OCI-LY1 (cell line): ENCODE data around the gene FNTB.

Source experiments
- H2AFZ ChIP-seq: fragments of 200-600 bp; sonication (generic), shearing (Covaris generic); 2 replicates; pipeline ENCODE4 v1.6.0; 2014; ENCODE audit warnings: antibody characterized with exemption, mild to moderate bottlenecking, low read length
- H3F3A ChIP-seq: fragments of 200-600 bp; sonication (generic), shearing (Covaris generic); 2 replicates; pipeline ENCODE4 v1.6.0; 2014; ENCODE audit warnings: mild to moderate bottlenecking, antibody characterized with exemption, low read length, moderate library complexity; ENCODE audit not compliant: insufficient read depth
- H3K27ac ChIP-seq: fragments of 200-600 bp; sonication (generic); 2 replicates; pipeline ENCODE4 v1.5.1; 2014; ENCODE audit warnings: low read length, mixed run types, mild to moderate bottlenecking, low read depth; ENCODE audit not compliant: poor library complexity, severe bottlenecking
- H3K27me3 ChIP-seq: fragments of 200-600 bp; sonication (generic); 2 replicates; pipeline ENCODE4 v1.6.0; 2014; ENCODE audit warnings: antibody characterized with exemption, mild to moderate bottlenecking, low read length, moderate library complexity; ENCODE audit not compliant: insufficient read depth
- H3K36me3 ChIP-seq: fragments of 200-600 bp; sonication (generic); 2 replicates; pipeline ENCODE4 v1.6.1; 2014; ENCODE audit warnings: mild to moderate bottlenecking, antibody characterized with exemption, low read length, moderate library complexity, mixed read lengths; ENCODE audit not compliant: insufficient read depth
- H3K4me1 ChIP-seq: fragments of 200-600 bp; sonication (generic); 2 replicates; pipeline ENCODE4 v1.5.1; 2014; ENCODE audit warnings: mild to moderate bottlenecking, low read length, moderate library complexity; ENCODE audit not compliant: insufficient read depth, severe bottlenecking
- H3K4me2 ChIP-seq: fragments of 200-600 bp; sonication (generic), shearing (Covaris generic); 2 replicates; pipeline ENCODE4 v1.6.1; 2014; ENCODE audit warnings: low read length
- H3K4me3 ChIP-seq: fragments of 200-600 bp; sonication (generic); 2 replicates; pipeline ENCODE4 v1.5.1; 2014; ENCODE audit warnings: low read length, low read depth, mild to moderate bottlenecking, mixed read lengths; ENCODE audit not compliant: poor library complexity, severe bottlenecking
- H3K79me2 ChIP-seq: fragments of 200-600 bp; shearing (Covaris generic); 2 replicates; pipeline ENCODE4 v1.6.1; 2016; ENCODE audit warnings: mixed run types, low read length, mixed read lengths; ENCODE audit not compliant: insufficient read depth
- H3K9ac ChIP-seq: fragments of 200-600 bp; sonication (generic), shearing (Covaris generic); 2 replicates; pipeline ENCODE4 v1.6.1; 2014; ENCODE audit warnings: mild to moderate bottlenecking, low read length, mixed read lengths
- H3K9me2 ChIP-seq: fragments of 200-600 bp; sonication (generic), shearing (Covaris generic); 2 replicates; pipeline ENCODE4 v1.6.1; 2014; ENCODE audit warnings: low read depth, mild to moderate bottlenecking, low read length, mixed read lengths
- H3K9me3 ChIP-seq: fragments of 200-600 bp; shearing (Covaris generic); 2 replicates; pipeline ENCODE4 v1.6.1; 2014; ENCODE audit warnings: low read length, mixed read lengths
- H4K20me1 ChIP-seq: fragments of 200-600 bp; sonication (generic), shearing (Covaris generic); 2 replicates; pipeline ENCODE4 v1.6.0; 2016; ENCODE audit warnings: mild to moderate bottlenecking, low read length; ENCODE audit not compliant: insufficient read depth
- EZH2 ChIP-seq: fragments of 200-600 bp; sonication (generic), shearing (Covaris generic); IDR thresholded peaks from 2 replicates; pipeline ENCODE4 v1.8.0; 2017; ENCODE audit warnings: borderline replicate concordance, mixed run types, mild to moderate bottlenecking, antibody characterized with exemption, low read length, moderate library complexity, mixed read lengths
- TF ChIP-seq, protein P1 (sequence below): fragments of 200-600 bp; sonication (generic), shearing (Covaris generic); IDR thresholded peaks from 2 replicates; pipeline ENCODE4 v1.5.1; 2017; ENCODE audit warnings: mild to moderate bottlenecking, antibody characterized with exemption, low read length, moderate library complexity, mixed read lengths

The FNTB gene

DNA sequence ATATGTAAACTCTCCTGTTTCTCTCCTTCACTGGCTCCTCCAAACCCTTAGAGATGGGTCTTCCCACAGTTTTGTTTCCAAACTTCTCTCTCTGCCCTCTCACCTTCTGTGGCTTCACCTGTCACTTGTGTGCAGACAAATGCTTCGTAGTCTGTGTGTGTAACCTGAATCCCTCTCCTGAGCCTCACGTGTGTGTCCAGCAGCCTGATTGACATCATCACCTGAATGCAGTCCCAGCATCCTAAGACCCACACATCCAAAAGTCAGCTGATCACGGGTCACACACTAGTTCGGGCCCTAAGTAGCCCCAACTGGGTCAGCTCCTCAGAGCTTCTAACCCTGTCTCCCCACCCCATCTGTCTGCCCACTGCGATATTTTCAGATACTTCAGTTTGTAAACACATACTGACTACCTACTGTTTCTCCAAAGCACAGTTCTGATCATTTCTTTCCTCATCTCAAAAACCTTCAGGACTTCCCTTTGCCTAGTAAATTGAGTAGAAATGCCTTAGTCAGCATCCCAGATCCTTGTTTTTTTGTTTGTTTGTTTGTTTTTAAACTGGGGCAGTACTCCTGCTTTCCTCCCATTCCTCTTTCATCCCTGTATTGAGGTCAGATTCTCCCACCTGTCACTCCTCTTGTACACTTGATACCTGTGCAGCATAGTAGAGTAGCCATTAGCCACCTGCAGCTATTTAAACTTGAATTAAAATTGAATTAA, 23.7 kb downstream of the FNTB start:
- no peak for TF ChIP-seq EZH2
- Histone ChIP-seq H3K4me1 (peaks cover 18% of the 10 kb centered on the region), H3K27ac (no peak overlapping the region), H3K79me2 (no peaks in the 10 kb centered on the region), H3K36me3 (peaks cover 5% of the 10 kb centered on the region; the same call in 1 of the 2 replicates), H3K4me2 (no peak overlapping the region), H3K9ac (no peak overlapping the region), H3K27me3 (no peaks in the 10 kb centered on the region), H3K9me3 (no peaks in the 10 kb centered on the region), H3K4me3 (no peak overlapping the region), H4K20me1 (no peaks in the 10 kb centered on the region), H3F3A (no peaks in the 10 kb centered on the region), H3K9me2 (no peaks in the 10 kb centered on the region), H2AFZ (no peak overlapping the region)

- no peaks in the 10 kb centered on the region for H3F3A ChIP-seq
- no peaks in the 10 kb centered on the region for H4K20me1 ChIP-seq
- H3K36me3 ChIP-seq = peaks cover 11% of the 10 kb centered on the region; the same call in 1 of the 2 replicates
- H3K9me2 ChIP-seq = no peaks in the 10 kb centered on the region
- no peak overlapping the region for H3K9ac ChIP-seq
- TF ChIP-seq, protein P1, sequence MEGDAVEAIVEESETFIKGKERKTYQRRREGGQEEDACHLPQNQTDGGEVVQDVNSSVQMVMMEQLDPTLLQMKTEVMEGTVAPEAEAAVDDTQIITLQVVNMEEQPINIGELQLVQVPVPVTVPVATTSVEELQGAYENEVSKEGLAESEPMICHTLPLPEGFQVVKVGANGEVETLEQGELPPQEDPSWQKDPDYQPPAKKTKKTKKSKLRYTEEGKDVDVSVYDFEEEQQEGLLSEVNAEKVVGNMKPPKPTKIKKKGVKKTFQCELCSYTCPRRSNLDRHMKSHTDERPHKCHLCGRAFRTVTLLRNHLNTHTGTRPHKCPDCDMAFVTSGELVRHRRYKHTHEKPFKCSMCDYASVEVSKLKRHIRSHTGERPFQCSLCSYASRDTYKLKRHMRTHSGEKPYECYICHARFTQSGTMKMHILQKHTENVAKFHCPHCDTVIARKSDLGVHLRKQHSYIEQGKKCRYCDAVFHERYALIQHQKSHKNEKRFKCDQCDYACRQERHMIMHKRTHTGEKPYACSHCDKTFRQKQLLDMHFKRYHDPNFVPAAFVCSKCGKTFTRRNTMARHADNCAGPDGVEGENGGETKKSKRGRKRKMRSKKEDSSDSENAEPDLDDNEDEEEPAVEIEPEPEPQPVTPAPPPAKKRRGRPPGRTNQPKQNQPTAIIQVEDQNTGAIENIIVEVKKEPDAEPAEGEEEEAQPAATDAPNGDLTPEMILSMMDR = no peak
- TF ChIP-seq EZH2 = no peak
- no peak overlapping the region for H3K4me2 ChIP-seq
- no peaks in the 10 kb centered on the region for H3K27me3 ChIP-seq
- H3K4me1 ChIP-seq = peaks cover 18% of the 10 kb centered on the region
- H3K27ac ChIP-seq = no peak overlapping the region
- no peaks in the 10 kb centered on the region for H3K9me3 ChIP-seq
- no peak overlapping the region for H3K4me3 ChIP-seq
- no peak overlapping the region for H2AFZ ChIP-seq
- no peaks in the 10 kb centered on the region for H3K79me2 ChIP-seq
Measured at GRCh38 chr14:65011538-65011937, 24.8 kb downstream of the FNTB start.

DNA sequence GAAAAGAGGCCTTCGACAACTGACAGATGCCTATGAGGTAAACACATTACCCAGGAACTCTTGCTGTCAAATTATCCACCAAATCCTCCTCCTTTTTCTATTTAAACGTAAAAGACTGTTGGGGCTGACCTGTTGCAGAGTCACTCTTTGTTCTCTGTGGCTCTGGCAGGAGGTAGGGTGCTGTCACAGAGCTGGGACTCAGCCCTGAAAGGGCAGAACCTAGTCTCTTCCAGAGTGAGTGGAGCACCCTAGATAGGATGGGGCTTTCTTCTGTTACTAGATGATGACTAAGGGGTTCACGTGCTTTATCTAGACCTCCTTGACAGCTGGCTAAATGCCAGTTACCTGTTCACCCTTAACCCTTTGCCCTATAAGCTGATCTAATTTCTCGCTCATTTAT, 25.7 kb downstream of the FNTB start:
- Histone ChIP-seq H3K4me3 (no peak overlapping the region), H4K20me1 (no peaks in the 10 kb centered on the region), H3F3A (no peaks in the 10 kb centered on the region), H3K79me2 (no peaks in the 10 kb centered on the region), H3K27ac (no peak overlapping the region), H3K9me3 (no peaks in the 10 kb centered on the region), H3K9ac (no peak overlapping the region), H3K4me1 (peaks cover 18% of the 10 kb centered on the region), H3K4me2 (no peak overlapping the region), H2AFZ (no peak overlapping the region), H3K9me2 (no peaks in the 10 kb centered on the region), H3K36me3 (peaks cover 13% of the 10 kb centered on the region; the same call in 1 of the 2 replicates), H3K27me3 (no peaks in the 10 kb centered on the region)
- TF ChIP-seq EZH2 = no peak
- TF ChIP-seq, protein P1 = no peak

- no peaks in the 10 kb centered on the region for H4K20me1 ChIP-seq
- H2AFZ ChIP-seq = no peak overlapping the region
- no peak overlapping the region for H3K4me2 ChIP-seq
- no peaks in the 10 kb centered on the region for H3F3A ChIP-seq
- H3K4me1 ChIP-seq = peaks cover 18% of the 10 kb centered on the region
- TF ChIP-seq EZH2 = no peak
- TF ChIP-seq, protein P1 = no peak
- no peak overlapping the region for H3K27ac ChIP-seq
- no peaks in the 10 kb centered on the region for H3K9me3 ChIP-seq
- H3K79me2 ChIP-seq = no peaks in the 10 kb centered on the region
- no peaks in the 10 kb centered on the region for H3K9me2 ChIP-seq
- no peak overlapping the region for H3K4me3 ChIP-seq
- H3K27me3 ChIP-seq = no peaks in the 10 kb centered on the region
- H3K9ac ChIP-seq = no peak overlapping the region
- H3K36me3 ChIP-seq = peaks cover 13% of the 10 kb centered on the region; the same call in 1 of the 2 replicates
Measured at GRCh38 chr14:65015391-65015790, 28.7 kb downstream of the FNTB start.
